ENCODE data around the gene IRF7. TPM values are rescaled to one million over a fixed set of nuclear protein-coding genes. Genes with fewer than 3 reads are reported as not detected.
"Not testable (repeated sequence)": the region's sequence is repeated elsewhere in the genome, so short reads cannot be mapped to it uniquely, and the experiment has no call there.

Gene IRF7
- total RNA-seq, 1 donor from 2014 or later, result 56.2 TPM

DNA sequence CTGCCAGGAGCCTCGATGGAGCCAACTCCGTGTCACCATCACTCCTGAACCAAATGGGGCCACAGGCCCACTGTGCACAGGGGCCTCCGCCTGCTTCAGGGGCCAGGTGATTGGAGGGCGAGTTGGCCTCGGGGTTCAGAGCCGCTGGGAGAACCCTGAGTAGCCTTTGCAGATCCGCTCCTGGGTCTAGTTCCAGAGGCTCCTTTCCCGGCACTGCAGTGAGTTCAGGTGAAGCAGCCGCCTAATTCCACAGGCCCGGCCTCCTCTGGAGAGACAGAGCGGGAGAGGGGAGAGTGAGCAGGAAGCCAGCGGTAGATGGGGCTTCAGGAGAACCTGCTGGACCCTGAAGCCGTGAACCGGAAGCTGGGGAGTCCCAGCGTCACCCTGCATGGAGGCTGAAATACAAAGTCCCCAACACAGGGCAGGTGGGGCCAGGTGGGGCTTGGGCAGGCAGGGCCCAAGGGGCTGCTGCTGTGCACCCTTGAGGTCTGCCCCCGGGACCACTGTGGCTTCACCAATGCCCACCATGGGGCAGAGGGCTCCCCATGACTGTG, 43.9 kb upstream of the IRF7 start:
- H3K27me3 ChIP-seq, result no peaks in the 10 kb centered on the region
- H3K36me3 ChIP-seq, result peaks cover 41% of the 10 kb centered on the region
- no peaks in the 10 kb centered on the region for H3K9me3 ChIP-seq
- H3K4me1 ChIP-seq, result peaks cover 3% of the 10 kb centered on the region
- TF ChIP-seq, protein P1, sequence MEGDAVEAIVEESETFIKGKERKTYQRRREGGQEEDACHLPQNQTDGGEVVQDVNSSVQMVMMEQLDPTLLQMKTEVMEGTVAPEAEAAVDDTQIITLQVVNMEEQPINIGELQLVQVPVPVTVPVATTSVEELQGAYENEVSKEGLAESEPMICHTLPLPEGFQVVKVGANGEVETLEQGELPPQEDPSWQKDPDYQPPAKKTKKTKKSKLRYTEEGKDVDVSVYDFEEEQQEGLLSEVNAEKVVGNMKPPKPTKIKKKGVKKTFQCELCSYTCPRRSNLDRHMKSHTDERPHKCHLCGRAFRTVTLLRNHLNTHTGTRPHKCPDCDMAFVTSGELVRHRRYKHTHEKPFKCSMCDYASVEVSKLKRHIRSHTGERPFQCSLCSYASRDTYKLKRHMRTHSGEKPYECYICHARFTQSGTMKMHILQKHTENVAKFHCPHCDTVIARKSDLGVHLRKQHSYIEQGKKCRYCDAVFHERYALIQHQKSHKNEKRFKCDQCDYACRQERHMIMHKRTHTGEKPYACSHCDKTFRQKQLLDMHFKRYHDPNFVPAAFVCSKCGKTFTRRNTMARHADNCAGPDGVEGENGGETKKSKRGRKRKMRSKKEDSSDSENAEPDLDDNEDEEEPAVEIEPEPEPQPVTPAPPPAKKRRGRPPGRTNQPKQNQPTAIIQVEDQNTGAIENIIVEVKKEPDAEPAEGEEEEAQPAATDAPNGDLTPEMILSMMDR (IDR thresholded peaks at IDR 0.05), result no peak
- no peak overlapping the region for H3K4me3 ChIP-seq
- no peak overlapping the region for H3K27ac ChIP-seq
- intact Hi-C loops (cut with DNase I), result loop anchor here (5.0 kb wide), 1 partner anchor 63 kb away; no protein-coding TSS in a partner anchor
- ATAC-seq (no peak), DNase-seq (no peak)

DNA sequence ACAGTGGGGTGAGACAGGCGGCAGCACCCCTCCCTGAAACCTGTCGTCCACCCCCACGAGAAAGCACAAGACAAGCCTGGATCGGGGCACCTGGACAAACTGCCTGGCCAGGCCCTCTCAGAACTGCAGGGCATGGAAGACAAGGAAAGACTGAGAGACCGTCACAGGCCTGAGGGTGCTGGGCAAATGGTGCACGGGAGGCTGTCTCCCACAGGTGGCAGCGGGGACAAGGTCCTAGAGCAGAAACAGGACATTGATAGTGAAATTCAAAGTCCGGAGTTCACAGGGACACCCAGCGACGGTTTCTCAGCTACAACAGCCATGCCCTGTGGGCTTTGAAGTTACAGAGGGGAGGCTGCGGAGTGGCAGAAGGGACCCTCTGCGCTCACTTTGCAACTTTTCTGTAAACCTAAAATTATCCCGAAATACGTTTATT, 42.0 kb upstream of the IRF7 start:
- H3K27ac ChIP-seq, result no peak overlapping the region
- H3K4me3 ChIP-seq, result no peak overlapping the region
- ATAC-seq, result no peak
- H3K9me3 ChIP-seq, result no peaks in the 10 kb centered on the region
- peaks cover 3% of the 10 kb centered on the region for H3K4me1 ChIP-seq
- DNase-seq, result no peak
- TF ChIP-seq, protein P1 (IDR thresholded peaks at IDR 0.05), result no peak
- H3K27me3 ChIP-seq, result no peaks in the 10 kb centered on the region
- intact Hi-C loops (cut with DNase I), result no loop called here
- H3K36me3 ChIP-seq, result peaks cover 33% of the 10 kb centered on the region

DNA sequence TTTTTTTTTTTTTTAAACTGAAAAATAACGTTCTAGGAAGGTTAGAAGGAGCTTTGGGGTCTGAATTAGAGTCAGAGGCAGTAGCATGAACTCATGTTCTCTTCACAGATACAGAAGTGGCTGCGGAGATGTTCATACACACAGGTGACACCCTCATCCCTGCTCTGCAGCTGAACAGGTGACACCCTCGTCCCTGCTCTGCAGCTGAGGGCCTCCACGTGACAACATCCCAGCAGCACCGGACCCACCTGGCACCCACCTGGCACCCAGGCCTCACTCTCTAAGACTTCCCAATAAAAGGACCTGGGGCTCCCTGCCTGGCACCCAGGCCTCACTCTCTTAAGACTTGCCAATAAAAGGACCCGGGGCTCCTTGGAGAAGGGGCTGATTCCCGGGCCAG, 41.1 kb upstream of the IRF7 start:
- Histone ChIP-seq H3K36me3 (peaks cover 31% of the 10 kb centered on the region), H3K9me3 (no peaks in the 10 kb centered on the region), H3K4me3 (no peak overlapping the region), H3K4me1 (peaks cover 3% of the 10 kb centered on the region), H3K27ac (no peak overlapping the region), H3K27me3 (no peaks in the 10 kb centered on the region)
- intact Hi-C loops (cut with DNase I), result no loop called here
- DNase-seq (no peak), ATAC-seq (no peak)
- TF ChIP-seq, protein P1 (IDR thresholded peaks at IDR 0.05), result no peak

DNA sequence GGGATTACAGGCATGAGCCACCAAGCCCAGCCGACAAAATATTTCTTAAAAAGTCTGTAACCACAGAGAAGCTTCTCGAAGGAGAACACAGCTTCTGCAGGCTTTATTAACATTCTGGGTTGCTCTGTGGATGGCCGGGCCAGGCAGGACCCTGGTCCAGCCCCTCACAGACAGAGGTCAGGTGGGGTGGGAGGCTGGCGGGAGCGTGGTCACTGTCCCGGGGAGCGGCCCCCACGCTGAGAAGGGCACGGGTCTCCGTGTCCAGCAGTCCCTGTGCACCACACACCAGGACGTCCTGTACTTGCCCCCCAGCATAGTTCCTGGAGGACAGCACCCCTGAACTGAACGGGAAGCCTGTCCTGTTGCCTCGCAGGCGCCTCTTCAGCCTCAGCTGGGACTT, 40.7 kb upstream of the IRF7 start:
- Histone ChIP-seq H3K27ac (no peak overlapping the region), H3K36me3 (peaks cover 34% of the 10 kb centered on the region), H3K27me3 (no peaks in the 10 kb centered on the region), H3K9me3 (no peaks in the 10 kb centered on the region), H3K4me3 (no peak overlapping the region), H3K4me1 (peaks cover 3% of the 10 kb centered on the region)
- ATAC-seq (no peak), DNase-seq (no peak)
- TF ChIP-seq, protein P1 (IDR thresholded peaks at IDR 0.05), result no peak
- intact Hi-C loops (cut with DNase I), result no loop called here

DNA sequence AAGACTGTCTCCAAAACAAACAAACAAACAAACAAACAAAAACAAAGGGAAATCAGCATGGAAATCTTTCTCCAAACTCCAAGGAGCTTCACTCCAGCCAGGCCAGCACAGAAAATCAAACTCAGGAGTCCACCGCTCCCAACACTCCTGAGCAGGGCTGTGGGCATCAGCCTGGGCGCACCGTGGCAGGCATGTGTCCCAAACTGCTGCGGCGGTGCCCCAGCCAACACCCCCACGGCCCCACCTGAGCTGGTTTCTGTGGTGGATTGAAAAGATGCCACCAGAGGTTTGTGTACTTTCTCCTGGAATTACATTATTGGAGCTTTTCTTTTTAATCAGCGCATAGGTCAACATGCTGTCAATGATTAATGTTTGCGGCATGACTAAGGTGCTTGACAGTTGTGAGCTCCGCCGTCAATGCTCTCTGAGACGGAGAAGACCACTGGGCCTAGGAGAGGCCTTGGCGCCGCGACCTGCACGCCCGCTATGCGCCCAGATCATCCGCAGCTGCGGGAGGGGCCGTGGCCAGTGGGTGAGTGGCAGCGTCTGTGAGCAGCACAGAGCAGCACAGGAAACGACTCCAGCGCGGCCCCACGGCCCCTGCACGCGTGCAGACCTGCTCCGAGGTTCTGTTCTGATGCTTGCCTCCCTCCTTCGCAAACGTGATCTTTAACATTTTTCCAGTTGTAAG, 39.4 kb upstream of the IRF7 start:
- peaks cover 3% of the 10 kb centered on the region for H3K4me1 ChIP-seq
- DNase-seq, result no peak
- intact Hi-C loops (cut with DNase I), result no loop called here
- ATAC-seq, result peak; percentile 70
- H3K27me3 ChIP-seq, result no peaks in the 10 kb centered on the region
- H3K9me3 ChIP-seq, result no peaks in the 10 kb centered on the region
- TF ChIP-seq, protein P1 (IDR thresholded peaks at IDR 0.05), result no peak
- H3K4me3 ChIP-seq, result no peak overlapping the region
- no peak overlapping the region for H3K27ac ChIP-seq
- H3K36me3 ChIP-seq, result peaks cover 39% of the 10 kb centered on the region

DNA sequence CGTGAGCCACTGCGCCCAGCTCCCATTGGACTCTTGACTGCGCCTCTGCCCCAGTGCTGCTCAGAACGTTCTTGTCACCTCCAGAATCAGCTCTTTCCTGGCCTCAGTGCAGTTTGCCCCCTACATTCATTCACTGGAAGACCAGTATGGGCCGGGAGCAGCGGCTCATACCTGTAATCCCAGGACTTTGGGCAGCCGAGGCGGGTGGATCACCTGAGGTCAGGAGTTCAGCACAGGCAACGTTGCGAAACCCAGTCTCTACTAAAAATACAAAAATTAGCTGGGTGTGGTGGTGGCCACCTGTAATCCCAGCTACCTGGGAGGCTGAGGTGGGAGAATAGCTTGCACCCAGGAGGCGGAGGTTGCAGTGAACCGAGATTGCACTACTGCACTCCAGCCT, 38.7 kb upstream of the IRF7 start:
- H3K27ac ChIP-seq; H3K27me3 ChIP-seq; ATAC-seq; intact Hi-C loops (cut with DNase I); H3K9me3 ChIP-seq; H3K4me3 ChIP-seq; H3K4me1 ChIP-seq; DNase-seq: not testable (repeated sequence)
- H3K36me3 ChIP-seq, result peaks cover 39% of the 10 kb centered on the region
